ENCODE measurements around the gene PFN1. TPM values are rescaled to one million over a fixed set of nuclear protein-coding genes. Genes with fewer than 3 reads are reported as not detected.

Gene PFN1
- total RNA-seq, 1 donor from 2014 or later = 509 TPM

- Mint-ChIP-seq H3K4me1 (ENCODE audit: unreplicated experiment) (peaks cover 34% of the 10 kb centered on the region), H3K27ac (ENCODE audit: unreplicated experiment) (no peak overlapping the region), H3K9me3 (ENCODE audit: unreplicated experiment) (no peaks in the 10 kb centered on the region), H3K36me3 (ENCODE audit: unreplicated experiment) (peaks cover 22% of the 10 kb centered on the region), H3K27me3 (ENCODE audit: unreplicated experiment) (no peaks in the 10 kb centered on the region), H3K4me3 (ENCODE audit: unreplicated experiment) (no peak overlapping the region)
- no peak for DNase-seq (ENCODE audit: extremely low spot score, unreplicated experiment)
- no peak for TF ChIP-seq CTCF (IDR thresholded peaks at IDR 0.05)
Observed at GRCh38 chr17:4970273-4970672, 21.9 kb upstream of the PFN1 start.

- H3K36me3 Mint-ChIP-seq (ENCODE audit: unreplicated experiment) = peaks cover 24% of the 10 kb centered on the region
- no peak overlapping the region for H3K27ac Mint-ChIP-seq (ENCODE audit: unreplicated experiment)
- no peaks in the 10 kb centered on the region for H3K27me3 Mint-ChIP-seq (ENCODE audit: unreplicated experiment)
- no peak for DNase-seq (ENCODE audit: extremely low spot score, unreplicated experiment)
- H3K4me3 Mint-ChIP-seq (ENCODE audit: unreplicated experiment) = no peak overlapping the region
- TF ChIP-seq CTCF (IDR thresholded peaks at IDR 0.05) = no peak
- H3K9me3 Mint-ChIP-seq (ENCODE audit: unreplicated experiment) = no peaks in the 10 kb centered on the region
- peaks cover 35% of the 10 kb centered on the region for H3K4me1 Mint-ChIP-seq (ENCODE audit: unreplicated experiment)
Observed at GRCh38 chr17:4969551-4970173, 21.3 kb upstream of the PFN1 start.

GRCh38 chr17:4969047-4969550 lies 20.8 kb upstream of the PFN1 start:
- H3K4me1 Mint-ChIP-seq (ENCODE audit: unreplicated experiment) = peaks cover 35% of the 10 kb centered on the region
- TF ChIP-seq CTCF (IDR thresholded peaks at IDR 0.05) = no peak
- peak; percentile 86 for DNase-seq (ENCODE audit: extremely low spot score, unreplicated experiment)
- H3K9me3 Mint-ChIP-seq (ENCODE audit: unreplicated experiment) = no peaks in the 10 kb centered on the region
- H3K27me3 Mint-ChIP-seq (ENCODE audit: unreplicated experiment) = no peaks in the 10 kb centered on the region
- H3K4me3 Mint-ChIP-seq (ENCODE audit: unreplicated experiment) = no peak overlapping the region
- peaks cover 24% of the 10 kb centered on the region for H3K36me3 Mint-ChIP-seq (ENCODE audit: unreplicated experiment)
- no peak overlapping the region for H3K27ac Mint-ChIP-seq (ENCODE audit: unreplicated experiment)

- H3K9me3 Mint-ChIP-seq (ENCODE audit: unreplicated experiment) = no peaks in the 10 kb centered on the region
- no peak for DNase-seq (ENCODE audit: extremely low spot score, unreplicated experiment)
- no peak for TF ChIP-seq CTCF (IDR thresholded peaks at IDR 0.05)
- H3K27ac Mint-ChIP-seq (ENCODE audit: unreplicated experiment) = no peak overlapping the region
- peaks cover 20% of the 10 kb centered on the region for H3K36me3 Mint-ChIP-seq (ENCODE audit: unreplicated experiment)
- H3K4me3 Mint-ChIP-seq (ENCODE audit: unreplicated experiment) = no peak overlapping the region
- H3K4me1 Mint-ChIP-seq (ENCODE audit: unreplicated experiment) = peaks cover 35% of the 10 kb centered on the region
- no peaks in the 10 kb centered on the region for H3K27me3 Mint-ChIP-seq (ENCODE audit: unreplicated experiment)
Observed at GRCh38 chr17:4968486-4969046, 20.2 kb upstream of the PFN1 start.

Measured in osteocyte (in vitro differentiated cells).